NCI-H748 (cell line): ENCODE measurements around the gene UMAD1.
"Not testable (repeated sequence)": the region's sequence is repeated elsewhere in the genome, so short reads cannot be mapped to it uniquely, and the experiment has no call there.

Experiments used
- DNase-seq: peaks from one replicate; lab custom pipeline; 2025; ENCODE audit not compliant: unreplicated experiment; lab: John Stamatoyannopoulos, UW

Gene UMAD1

DNA sequence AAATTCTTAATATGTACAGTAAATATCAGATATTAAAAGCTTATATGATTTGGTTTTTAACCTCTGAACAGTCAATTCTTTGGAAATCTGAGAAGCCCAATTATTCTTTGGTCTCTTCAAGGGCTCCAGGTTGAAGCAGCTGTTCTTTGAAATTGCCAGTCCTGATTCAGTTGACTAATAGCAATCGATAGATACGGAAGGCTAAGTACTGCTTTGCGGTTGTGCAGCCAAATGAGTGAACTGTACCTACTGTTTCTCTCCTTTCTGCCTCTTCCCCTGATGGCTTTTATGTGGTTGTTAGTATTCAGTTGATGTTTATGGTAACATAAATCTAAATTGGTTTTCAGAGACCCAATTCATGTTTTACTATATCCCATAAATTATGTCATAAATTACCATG lies 181.0 kb downstream of the UMAD1 start:
- peak; percentile 58 for DNase-seq

DNA sequence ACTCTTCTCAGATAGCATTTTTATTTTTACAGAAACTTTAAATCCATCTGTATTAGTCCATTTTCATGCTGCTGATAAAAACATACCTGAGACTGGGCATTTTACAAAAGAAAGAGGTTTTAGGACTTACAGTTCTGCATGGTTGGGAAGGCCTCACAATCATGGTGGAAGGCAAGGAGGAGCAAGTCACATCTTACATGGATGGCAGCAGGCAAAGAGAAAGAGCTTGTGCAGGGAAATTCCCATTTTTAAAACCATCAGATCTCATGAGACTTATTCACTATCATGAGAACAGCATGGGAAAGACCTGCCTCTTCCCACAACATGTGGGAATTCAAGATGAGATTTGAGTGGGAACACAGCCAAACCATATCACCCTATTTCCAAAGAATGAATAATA lies 184.7 kb downstream of the UMAD1 start:
- not testable (repeated sequence) for DNase-seq

DNA sequence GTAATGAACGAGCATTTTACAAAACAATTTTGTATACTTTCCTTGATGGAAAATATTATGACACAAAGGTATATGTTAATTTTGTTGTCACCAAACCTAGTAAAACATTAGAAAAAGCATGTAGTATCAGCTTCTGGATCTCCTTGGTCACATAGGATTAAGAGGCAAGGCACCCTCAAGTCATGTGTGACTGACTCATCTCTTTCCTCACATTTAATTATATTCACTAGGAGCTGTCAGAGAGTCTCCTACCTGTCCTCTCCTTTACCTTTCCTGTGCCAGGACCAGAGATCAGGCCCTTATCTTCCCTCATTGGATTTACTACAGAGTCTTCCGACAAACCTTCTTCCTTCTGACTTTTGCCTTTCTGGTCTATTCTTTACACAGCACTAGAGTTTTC lies 189.1 kb downstream of the UMAD1 start:
- no peak for DNase-seq

DNA sequence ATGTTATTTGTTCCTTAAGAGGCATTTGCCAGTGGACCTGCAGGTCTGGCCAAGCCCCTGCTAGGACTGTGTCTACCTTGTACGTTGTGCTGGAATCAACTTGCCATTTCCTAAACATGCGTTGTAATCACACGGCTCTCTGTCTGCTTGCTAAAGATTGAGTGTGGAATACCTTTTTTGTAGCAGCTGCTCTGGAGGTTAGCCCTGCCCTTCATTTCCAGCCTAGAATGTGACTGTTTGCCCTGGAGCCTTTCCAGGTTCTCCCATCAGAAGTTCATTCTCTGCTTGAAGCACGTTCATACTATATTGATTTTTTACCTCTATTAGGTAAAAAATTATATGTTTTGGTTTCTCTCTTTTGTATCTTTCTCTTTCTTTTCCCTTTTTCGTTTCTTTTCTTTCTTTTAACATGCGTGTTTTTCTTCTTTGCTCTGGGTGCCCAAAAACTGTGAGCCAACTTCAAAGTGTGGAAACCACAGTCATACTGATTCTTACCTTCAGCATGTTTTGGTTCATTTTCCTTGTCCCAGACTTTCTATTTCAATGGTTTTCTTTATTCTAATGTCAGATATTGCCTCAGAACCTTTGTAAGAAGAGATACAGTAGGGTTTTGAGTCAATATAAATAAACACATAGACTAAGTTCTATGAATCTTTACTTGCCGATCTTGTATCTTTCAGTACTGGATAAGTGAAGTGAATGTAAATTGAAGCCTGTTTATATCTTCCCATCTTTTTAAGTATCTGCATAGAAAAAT lies 189.7 kb downstream of the UMAD1 start:
- DNase-seq, result peak; percentile 51

DNA sequence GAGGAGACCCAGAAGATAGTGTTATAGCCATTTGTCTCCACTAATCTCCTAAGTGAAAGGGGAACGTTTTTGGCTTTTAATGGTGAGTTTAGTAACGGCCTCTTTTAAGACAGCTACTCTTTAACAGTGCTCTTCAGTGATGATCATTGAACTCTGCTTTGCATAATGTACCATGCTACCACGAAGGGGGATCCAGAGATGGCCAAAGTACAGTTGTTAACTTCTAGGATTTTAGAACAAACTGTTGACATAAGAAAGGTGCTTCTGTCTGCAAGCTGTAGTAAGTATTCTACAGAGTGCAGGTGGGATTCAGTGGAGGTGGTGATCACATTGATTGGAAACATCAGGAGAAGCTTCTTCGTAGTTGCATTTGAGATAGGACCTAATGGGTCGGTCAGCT lies 192.0 kb downstream of the UMAD1 start:
- DNase-seq, result no peak

DNA sequence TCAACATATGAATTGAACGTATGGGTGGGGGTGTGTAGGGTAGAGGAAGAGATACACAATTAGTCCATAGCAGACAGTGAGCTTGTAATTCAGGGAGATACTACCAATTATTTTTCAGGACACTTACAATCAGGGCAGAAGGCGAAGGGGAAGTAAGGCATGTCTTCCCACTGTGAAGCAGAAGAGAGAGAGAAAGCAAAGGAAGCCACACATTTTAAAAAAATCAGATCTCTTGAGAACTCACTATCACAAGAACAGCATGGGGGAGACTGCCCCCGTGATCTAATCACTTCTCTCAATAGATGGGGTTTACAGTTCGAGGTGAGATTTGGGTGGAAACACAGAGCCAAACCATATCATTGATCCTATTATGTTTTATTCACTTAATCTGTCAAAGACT lies 194.2 kb downstream of the UMAD1 start:
- no peak for DNase-seq

DNA sequence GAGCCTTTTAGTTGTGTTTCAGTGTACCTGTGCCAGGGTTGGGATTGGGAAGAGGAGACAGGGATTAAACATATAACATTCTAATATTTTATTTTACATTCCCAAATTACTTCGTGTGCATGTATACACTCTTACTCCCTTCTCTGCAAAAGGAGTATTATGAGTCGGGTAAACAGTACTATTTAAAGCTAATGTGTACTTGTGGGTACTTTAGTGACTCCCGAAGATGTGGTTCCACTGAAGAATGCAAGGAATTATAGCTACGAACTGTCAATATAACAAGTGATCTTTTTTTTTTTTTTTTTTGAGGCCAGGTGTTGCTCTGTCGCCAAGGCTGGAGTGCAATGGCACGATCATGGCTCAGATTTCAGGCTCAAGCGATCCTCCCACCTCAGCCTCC lies 200.5 kb downstream of the UMAD1 start:
- no peak for DNase-seq

DNA sequence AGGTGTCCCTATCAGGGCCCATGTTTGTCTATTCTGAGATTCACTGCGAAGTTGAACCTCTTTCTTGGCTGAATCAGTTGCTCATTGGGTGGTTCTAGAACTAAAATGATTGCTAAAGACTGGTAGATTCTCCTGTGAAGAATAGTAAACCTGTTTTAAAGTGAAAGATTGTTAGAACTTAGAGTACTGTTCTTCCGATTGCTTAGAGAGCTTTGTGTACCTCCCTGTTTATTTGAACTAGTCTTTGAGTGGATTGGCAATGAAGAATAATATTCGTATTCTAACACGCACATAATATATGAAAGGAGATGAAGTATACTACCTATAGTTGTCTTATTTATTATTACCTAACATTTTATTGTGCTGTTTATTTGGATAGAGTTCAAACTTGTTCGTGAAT lies 202.7 kb downstream of the UMAD1 start:
- DNase-seq, result no peak

DNA sequence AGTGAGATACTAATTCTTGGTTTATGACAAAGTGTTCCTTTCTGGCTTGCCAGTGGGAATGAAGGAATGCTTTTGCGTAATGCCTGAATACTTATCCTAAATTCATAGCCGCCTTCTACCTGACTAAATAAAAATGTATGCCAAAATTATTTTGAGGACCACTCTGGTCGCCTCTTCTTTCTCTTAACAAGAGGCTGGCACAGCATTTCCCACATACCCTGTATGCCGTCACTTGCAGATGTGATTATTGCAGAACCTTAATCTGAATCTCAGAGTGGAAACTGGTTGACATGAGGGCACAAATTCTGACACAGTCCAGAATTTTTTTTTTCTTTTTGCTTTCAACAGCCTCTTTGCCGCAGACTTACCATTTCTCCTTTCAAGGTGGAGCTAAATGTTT lies 203.4 kb downstream of the UMAD1 start:
- no peak for DNase-seq

DNA sequence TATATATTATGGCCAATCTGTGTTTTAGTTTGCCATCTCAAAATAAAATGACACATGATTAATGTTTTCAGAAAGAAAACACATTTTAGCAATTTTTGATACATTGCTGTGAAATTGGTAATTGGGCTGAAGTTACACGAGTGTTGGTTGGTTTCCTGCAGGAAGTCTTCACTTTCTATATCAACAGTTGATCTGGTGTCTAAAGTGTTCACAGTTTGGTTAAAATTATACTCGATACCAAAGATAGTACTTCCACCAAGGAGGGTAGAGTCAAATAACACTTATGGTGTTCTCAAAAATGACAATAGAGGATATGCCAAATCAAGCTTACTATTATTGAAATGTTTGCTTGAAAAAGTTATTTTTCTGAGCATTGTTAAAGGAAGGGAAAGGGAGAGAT lies 207.7 kb downstream of the UMAD1 start:
- no peak for DNase-seq

DNA sequence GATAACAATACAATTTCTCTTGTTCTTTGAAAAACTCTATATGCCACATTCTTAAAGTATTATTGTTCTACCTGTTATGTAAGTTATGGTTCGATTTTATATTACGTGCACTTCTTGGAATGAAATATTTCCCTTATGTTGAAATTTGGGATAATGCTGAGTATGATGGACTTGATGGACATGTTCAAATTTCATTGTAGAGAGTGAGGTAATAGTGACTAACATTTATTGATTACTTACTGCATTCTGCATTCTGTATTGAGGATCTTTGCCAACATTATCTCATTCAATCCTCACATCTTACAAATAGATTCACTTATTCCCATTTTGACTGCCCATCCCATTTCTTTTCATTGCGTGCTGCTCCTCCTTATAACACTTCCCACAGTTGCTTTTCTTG lies 208.3 kb downstream of the UMAD1 start:
- DNase-seq, result no peak

DNA sequence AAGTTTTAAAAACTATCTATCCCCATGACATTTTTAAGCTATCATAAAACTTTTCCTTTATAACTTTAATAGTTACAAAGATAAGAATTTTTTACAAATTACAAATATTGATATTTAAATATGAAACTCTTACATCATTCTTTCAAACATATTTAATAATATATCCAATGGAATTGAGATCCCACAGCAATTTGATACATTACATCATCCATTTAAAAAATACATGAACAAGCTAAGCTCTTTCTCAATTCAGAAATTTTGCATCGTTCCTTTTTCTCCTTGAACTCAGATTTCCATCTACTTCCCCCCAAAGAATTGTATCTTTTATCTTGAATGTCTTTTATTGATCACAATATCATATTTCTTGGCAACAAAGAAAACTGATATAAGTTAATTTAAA lies 209.6 kb downstream of the UMAD1 start:
- no peak for DNase-seq

DNA sequence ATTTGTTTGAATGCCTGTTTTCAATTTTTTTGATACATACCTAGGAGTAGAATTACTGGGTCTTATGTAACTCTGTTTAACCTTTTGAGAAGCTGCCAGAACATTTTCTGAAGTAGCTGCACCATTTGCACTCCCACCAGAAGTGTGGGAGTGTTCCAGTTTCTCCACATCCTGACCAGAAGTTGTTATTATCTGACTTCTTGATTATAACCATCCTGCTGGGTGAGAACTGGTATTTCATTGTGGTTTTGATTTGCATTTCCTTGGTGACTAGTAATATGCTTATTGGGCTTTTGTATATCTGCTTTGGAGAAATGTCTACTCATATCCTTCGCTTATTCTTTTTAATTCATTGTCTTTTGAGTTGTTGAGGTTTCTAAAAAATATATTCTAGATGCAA lies 210.8 kb downstream of the UMAD1 start:
- no peak for DNase-seq

DNA sequence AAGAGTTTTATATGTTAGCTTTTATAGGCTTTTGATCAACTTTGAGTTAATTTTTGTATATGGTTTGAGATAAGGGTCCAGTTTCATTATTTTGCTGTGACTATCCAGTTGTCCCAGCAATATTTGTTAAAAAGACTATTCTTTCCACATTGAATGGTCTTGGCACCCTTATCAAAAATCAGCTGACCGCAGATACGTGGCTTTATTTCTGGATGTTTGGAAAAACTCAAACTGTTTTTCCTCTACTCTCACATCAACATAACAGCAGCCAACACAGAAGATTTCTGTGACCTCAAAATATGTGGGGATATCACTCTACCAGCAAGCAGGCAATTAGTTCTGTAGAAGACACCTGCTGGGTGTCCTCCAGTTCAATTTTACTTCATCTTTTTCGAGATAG lies 211.4 kb downstream of the UMAD1 start:
- no peak for DNase-seq

DNA sequence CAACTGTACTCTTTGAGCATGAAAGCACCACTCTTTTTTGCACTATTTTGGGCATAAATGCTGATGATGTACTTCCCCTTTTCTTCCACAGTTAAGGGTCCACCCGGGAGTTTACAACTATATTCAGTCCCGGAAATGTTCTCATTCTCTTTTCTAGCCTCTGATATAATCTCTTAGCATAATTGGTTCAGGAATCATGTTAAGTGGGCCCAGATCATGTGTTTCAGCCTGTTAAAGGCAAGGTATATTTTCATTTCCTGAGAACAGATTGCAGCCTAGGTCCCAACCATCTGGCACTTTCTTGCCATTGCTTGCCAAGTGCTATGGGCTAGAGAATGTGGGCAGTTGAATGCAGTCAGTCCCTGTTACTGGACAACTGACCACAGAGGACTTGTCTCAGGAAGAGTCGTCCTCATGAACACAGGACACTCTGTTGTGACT lies 216.6 kb downstream of the UMAD1 start:
- no peak for DNase-seq

DNA sequence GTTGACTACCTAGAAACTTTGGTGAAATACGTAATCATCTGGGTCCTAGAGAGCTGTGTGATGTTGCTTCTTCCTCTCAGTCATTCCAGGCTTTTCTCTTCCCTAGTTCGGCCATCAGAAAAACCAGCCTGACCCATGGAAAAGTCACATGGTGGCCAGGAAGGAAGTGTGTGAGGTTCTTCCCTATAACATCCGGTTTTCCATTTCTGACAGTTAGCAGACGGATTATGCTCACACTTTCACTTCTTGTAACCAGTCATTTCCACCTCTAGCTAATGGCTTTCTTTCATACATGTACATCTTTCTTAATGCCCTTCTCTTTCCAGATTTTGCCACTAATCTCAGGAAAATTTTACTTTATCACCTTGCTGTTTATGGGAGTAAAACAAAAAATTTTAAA lies 218.0 kb downstream of the UMAD1 start:
- no peak for DNase-seq

DNA sequence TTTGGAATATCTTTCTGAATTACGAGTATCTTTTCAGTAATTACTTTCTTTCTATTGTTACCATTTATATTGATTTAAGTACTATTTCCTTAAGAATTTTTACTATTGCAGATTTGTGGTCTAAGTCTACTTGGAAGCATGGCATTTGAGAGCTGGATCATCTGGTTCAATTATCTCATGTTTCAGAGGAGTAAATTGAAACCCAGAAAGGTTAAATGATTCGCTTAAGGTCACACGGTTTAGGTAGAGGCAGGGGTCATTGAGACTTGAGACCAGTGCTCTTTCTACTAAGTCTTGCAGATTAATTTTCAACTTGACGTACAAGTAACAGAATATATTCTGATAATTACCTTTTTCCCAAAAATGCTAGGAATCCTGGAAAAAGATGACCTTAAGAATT lies 218.9 kb downstream of the UMAD1 start:
- DNase-seq, result no peak

DNA sequence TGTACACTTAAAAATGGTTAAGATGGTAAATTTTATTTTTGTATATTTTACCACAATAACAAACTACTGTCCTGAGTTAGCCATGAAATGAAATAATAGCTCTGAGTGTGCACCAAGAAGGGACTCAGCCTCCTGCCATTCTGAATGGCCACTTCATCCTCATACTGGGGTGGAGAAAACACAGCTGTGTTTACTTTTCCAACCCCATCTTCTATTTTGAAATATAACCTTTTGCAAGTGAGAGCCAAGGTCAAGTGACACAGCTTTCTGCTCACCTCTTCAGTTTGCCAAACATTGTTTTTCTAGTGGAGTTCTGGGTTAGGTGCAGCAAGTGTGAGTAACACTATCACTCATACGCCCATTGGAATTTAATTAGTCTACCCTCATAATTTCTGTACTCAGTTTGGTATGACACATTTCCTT lies 220.7 kb downstream of the UMAD1 start:
- peak; percentile 97 for DNase-seq

DNA sequence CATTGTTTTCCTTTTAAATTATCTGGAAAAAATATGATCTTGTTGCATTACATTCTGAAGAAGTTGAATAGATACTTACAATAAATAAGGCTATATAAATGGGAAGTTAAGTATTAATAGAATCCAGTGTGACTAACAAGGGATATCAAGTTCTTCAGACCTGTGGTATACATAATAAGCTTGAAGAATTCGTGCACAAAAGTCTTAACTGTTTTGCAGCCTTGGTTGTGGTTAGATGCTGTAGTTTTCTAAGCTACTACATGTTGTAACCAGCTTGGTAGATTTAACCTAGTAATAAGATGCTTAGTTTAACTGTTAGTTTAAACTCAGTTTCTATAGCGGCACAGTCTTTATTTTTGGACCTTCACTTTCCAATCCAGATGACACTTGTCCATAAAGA lies 221.8 kb downstream of the UMAD1 start:
- no peak for DNase-seq

DNA sequence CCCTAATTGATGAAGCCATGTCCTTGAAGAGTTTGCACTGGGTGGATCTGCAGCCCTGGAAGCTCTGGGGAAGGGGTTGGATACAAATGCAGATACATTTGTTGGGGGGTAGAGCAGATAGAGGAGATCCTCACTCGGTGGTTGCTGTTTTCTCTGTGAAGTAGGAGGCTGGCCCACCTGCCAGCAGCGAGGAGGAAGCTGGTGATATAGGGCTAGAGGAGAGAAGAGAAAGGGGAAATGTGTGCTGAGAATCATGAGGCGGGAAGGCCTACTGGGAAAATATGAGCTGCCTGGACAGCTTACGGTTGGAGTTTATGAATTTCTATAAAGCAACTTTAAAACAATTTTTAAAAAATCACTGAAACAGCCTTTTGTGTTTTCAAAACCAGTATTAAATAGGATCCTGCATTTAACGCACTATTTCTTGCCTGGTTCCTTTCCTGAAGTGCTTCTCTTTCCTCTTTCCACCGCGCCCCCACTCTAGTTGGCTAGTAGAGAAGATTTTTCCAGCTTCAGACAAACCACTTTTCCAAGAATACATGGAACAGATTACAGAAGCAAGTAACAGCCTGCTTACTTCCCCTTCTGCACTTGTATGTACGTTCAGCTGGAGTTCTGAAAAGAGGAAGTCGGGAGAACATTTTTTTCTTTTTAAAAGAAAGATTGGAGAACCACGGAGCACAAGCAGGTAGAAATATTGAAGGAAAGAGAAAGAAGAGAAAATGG lies 227.5 kb downstream of the UMAD1 start:
- no peak for DNase-seq

DNA sequence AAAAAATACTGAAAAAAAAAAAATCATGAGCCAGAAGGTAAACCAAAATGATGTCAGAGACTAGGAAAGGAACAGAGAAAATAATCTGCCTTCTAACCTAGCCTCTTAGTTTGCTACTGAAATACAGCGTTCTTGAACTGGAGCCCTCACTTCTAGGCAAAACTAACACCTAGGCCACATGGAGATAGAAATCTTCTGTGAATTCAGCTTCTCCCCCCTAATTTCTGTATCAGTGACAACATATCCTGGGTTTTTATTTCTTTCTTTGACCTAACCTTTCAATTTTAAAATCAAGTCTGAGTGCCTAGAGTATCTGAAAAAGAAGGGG lies 228.0 kb downstream of the UMAD1 start:
- no peak for DNase-seq

DNA sequence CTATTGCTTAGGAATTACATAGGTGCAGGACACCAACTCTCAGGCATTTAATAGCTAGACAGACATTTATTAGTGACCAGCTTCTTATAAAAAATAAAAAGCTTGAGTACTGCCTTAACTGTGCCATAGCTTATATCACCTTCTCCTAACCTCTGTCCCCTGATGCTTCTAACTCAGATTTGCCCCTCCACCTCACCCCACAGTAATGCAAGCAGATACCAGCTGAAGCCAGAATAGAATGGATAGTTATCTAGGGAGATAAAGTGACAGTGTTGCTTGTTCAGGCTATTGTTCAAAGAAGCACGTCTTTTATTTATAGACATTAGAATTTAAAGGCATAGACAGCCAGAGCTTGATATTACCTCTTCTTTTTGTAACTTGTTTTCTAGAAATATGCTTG lies 228.5 kb downstream of the UMAD1 start:
- DNase-seq, result peak; percentile 16

DNA sequence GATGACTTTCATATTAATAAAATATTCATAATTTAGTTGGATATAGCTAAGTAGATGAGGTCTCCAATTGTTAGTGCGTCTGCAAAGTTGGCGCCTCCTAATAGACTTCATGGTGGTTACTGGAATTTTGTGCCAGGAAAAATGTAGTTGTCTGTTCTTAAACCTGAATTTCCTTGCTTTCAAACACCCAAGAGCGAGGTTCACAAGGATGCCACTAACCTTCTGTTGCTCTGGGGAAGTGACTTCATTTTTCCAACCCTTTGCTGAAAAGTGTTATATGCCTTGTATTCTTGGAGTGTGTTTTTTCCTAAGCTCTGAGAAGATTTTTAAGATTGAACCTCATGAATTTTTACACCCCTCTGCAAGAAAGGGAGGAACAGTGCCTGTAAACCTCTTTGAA lies 229.1 kb downstream of the UMAD1 start:
- DNase-seq, result no peak
